Aorta (tissue), 5 donors: ENCODE results near the gene CYP11A1. TPM values are rescaled to one million over a fixed set of nuclear protein-coding genes. Genes with fewer than 3 reads are reported as not detected.

Experiments
- ATAC-seq: fragments of 200-7000 bp; cut with Tn5 transposase; one replicate; pipeline ENCODE4 v1.9.1; 2022; ENCODE audit warnings: moderate library complexity; ENCODE audit not compliant: low FRiP score
- DNase-seq, 2 donors: peaks; one replicate each; pipeline ENCODE4 v3.0.0-alpha.2; 2020
- H3K27ac ChIP-seq, 2 donors: one replicate each; pipeline ENCODE4 v1.5.1; 2013; ENCODE audit warnings: low read length in 2 of 2, mild to moderate bottlenecking in 2 of 2, moderate library complexity in 2 of 2, control low read depth in 1 of 2, inconsistent platforms in 1 of 2, low read depth in 1 of 2
- H3K27me3 ChIP-seq, 2 donors: one replicate each; pipeline ENCODE4 v1.6.1; 2013; ENCODE audit warnings: control low read depth in 1 of 2, low read length in 1 of 2, mild to moderate bottlenecking in 1 of 2, moderate library complexity in 1 of 2; ENCODE audit not compliant: insufficient read depth in 2 of 2, control insufficient read depth in 1 of 2
- H3K36me3 ChIP-seq, 2 donors: one replicate each; pipeline ENCODE4 v1.6.1; 2013; ENCODE audit warnings: control low read depth in 1 of 2, low read length in 1 of 2, mild to moderate bottlenecking in 1 of 2; ENCODE audit not compliant: insufficient read depth in 2 of 2, control insufficient read depth in 1 of 2
- H3K4me1 ChIP-seq, 2 donors: one replicate each; pipeline ENCODE4 v1.6.1; 2013; ENCODE audit warnings: low read length in 2 of 2, control low read depth in 1 of 2, mild to moderate bottlenecking in 1 of 2, moderate library complexity in 1 of 2; ENCODE audit not compliant: insufficient read depth in 2 of 2, control insufficient read depth in 1 of 2
- H3K4me3 ChIP-seq, 2 donors: one replicate each; pipeline ENCODE4 v1.5.1; 2013; ENCODE audit warnings: low read length in 2 of 2, control low read depth in 1 of 2, mild to moderate bottlenecking in 1 of 2
- H3K9me3 ChIP-seq: one replicate; pipeline ENCODE4 v1.6.1; 2013; ENCODE audit warnings: mild to moderate bottlenecking, low read length; ENCODE audit not compliant: control insufficient read depth
- WGBS, 2 donors: extraction: QIAGEN DNeasy Blood & Tissue Kit; methylation state at CpG; one replicate each; pipeline ENCODE4 v1.1.7; 2013; 5-methylcytosine and 5-hydroxymethylcytosine counted together
- intact Hi-C, 2 donors: fragments of 100-400 bp; cut with DNase I; formaldehyde crosslinking; loops; one replicate each; pipeline versions ENCODE4 v1.14.2 to v1.15.0; 2022
- polyA plus RNA-seq, 2 donors: library from polyadenylated mRNA; stranded (reverse); fragments of 200-250 nt; gene quantifications; one replicate each; pipeline ENCODE4 v1.2.3, GENCODE V29; 2013
- total RNA-seq, 2 donors: library from RNA; stranded (reverse); fragmentation: NEBNext Ultra II Directional; extraction: Animal tissue kit (Norgen Biotek cat#: 25700); gene quantifications; one replicate each; pipeline ENCODE4 v1.2.1, GENCODE V29; 2021
- donor health status: healthy with polysubstance abuse.
- donor health status: Bipolar disorder and iron deficiency.
- donor health status: DM: no; HTN: no; CAD: no.
- donor health status: DM: no; HTN: no; CAD: no.
- donor health status: DM: yes; HTN: yes; CAD: no.

The CYP11A1 gene
- total and polyA plus RNA-seq, 4 donors = 0.10 to 1.5 (median 1.3) TPM; not detected in 1

DNA sequence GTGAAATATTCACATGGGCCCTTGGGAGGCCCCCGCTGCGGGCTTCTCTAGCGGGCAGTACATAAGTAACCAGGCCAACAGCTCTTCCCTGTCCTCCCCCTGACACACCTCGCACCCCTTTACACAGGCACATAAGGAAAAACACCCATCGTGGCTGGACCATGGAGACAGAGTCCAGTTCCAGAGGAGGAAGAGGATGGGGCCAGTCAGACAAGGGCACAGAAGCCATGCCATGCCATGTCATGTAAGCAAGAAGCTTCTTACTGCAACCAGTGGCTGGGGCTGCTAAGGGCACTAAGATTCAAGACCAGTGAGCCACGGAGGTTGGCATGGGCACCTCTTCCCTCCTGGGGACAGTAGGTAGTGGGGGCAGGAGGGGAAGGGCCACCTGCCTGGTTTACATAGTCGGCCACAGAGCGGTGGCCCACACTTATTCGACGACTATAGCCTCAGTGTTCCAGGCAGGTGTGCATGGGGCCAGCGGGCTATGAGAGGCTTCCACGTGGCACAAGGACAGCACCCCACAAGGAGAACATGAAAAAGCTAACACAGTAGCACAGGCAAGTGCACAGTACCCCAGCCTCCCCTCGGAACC is 5.7 kb upstream of the CYP11A1 start:
- H3K4me1 ChIP-seq = no peaks in the 10 kb centered on the region
- no peaks in the 10 kb centered on the region for H3K9me3 ChIP-seq
- H3K27ac ChIP-seq = no peak overlapping the region
- no peak overlapping the region for H3K4me3 ChIP-seq
- peak in 1 of 2 donors; percentile 35 for DNase-seq
- ATAC-seq = no peak
- H3K36me3 ChIP-seq = no peaks in the 10 kb centered on the region
- no peaks in the 10 kb centered on the region for H3K27me3 ChIP-seq
- 46 to 48% methylated on average over 13 of the region's 13 CpGs for WGBS, 2 donors
- intact Hi-C loops = loop anchor here (2.0 to 10.0 kb wide), 6 partner anchors 118 to 396 kb away; partner anchors contain the start of gene CLK3 (in 1 of the 2)

DNA sequence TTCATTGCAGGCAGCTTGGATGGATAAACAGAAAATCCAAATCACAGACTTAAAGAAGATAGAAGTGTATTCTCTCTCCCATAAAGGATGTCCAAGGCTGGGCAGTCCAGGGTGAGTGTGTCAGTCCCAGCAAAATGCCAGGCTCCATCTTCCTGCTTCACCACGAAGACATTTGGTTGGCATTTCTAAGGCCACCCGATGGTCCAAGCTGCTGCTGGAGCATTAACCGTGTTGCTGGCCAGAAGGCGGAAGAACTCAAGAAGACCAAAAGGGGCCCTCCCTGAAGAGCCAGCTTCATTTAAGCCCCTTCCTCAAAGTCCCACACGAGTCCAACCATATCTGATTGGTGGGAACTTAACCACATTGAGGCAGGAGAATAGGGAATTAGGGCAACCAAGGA is 3.0 kb upstream of the CYP11A1 start:
- H3K36me3 ChIP-seq = no peaks in the 10 kb centered on the region
- no peak overlapping the region for H3K27ac ChIP-seq
- ATAC-seq (no peak), DNase-seq (no peak)
- H3K4me3 ChIP-seq = no peak overlapping the region
- H3K27me3 ChIP-seq = no peaks in the 10 kb centered on the region
- intact Hi-C loops = loop anchor here (5.0 to 10.0 kb wide), 4 partner anchors 122 to 394 kb away; partner anchors contain the start of gene CLK3 (in 1 of the 2)
- no peaks in the 10 kb centered on the region for H3K4me1 ChIP-seq
- no peaks in the 10 kb centered on the region for H3K9me3 ChIP-seq
- WGBS, 2 donors = 84% methylated on average over 5 of the region's 5 CpGs

DNA sequence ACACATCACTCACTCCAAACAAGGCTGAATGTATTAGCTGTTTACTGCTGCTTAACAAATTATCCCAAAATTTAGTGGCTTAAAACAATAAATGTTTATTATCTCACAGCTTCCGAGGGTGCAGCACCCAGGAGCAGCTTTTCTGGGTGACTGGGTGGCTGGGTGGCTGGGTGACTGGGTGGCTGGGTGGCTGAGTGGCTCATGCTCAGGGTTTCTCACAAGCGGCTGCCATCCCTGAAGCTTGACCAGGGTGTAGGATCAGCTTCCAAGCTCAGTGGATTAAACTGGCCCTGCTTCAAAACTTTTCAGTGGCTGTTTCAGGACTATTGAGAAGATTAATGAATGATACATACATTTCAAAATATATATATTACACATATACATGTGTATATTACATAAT is 2.3 kb upstream of the CYP11A1 start:
- no peaks in the 10 kb centered on the region for H3K4me1 ChIP-seq
- H3K27ac ChIP-seq = no peak overlapping the region
- no peaks in the 10 kb centered on the region for H3K27me3 ChIP-seq
- intact Hi-C loops = loop anchor here (5.0 to 10.0 kb wide), 4 partner anchors 123 to 395 kb away; partner anchors contain the start of gene CLK3 (in 1 of the 2)
- no peaks in the 10 kb centered on the region for H3K9me3 ChIP-seq
- DNase-seq (no peak), ATAC-seq (no peak)
- no peak overlapping the region for H3K4me3 ChIP-seq
- H3K36me3 ChIP-seq = no peaks in the 10 kb centered on the region
- 89 to 90% methylated on average over 2 of the region's 2 CpGs for WGBS, 2 donors

DNA sequence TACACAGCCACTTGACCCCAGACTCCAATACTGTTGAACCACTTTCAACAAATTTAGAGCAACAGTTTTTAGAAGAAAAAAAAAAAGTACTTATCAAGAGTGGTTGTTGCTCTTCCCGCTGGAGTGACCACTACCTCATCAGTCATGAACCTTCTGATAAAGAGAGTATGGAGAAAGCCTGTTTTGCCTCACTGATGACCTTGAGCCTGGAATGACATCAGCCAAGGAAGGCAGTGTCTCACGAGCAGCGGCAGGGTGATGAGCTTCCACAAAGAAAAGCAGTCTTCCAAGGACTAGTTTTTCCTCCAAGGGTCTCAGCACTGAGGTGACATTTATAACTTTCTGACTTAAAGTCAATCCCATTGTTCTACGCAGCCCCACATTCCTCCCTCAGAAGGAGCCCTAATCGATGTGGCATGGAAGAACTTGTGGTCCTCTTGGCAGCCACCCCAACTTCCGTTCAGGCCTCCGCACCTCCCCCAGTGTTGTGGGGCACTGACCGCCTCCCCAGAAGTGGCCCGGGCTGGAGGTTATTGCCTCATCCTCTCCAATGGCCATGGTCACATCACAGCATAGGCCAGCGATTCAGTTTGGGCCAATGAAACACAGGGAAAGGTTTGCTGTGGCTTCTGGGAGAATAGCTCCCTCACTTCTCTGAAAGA is 1.8 kb upstream of the CYP11A1 start:
- WGBS, 2 donors = 66 to 75% methylated on average over 10 of the region's 10 CpGs
- Histone ChIP-seq H3K27me3 (no peaks in the 10 kb centered on the region), H3K4me3 (no peak overlapping the region), H3K36me3 (no peaks in the 10 kb centered on the region), H3K27ac (no peak overlapping the region), H3K9me3 (no peaks in the 10 kb centered on the region), H3K4me1 (no peaks in the 10 kb centered on the region)
- intact Hi-C loops = no loop called here
- ATAC-seq (no peak), DNase-seq (no peak)

DNA sequence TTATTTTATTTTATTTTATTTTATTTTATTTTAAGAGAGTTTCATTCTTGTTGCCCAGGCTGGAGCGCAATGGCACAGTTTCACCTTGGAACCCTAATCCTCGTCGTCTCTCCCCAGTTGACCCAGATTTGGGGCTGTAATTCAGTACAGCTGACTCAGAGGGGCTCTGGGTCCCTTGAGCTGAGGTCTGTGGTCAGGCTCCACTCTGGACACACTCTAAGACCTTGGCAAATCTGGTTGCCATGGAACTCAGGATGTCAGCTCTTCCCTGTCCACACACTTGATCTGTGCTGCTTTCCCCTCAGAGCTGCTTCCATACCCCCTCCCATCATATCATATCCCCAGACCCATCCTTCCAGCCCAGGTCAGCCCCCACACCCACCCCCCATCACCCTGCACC is 675 bp upstream of the CYP11A1 start:
- intact Hi-C loops = no loop called here
- H3K9me3 ChIP-seq = no peaks in the 10 kb centered on the region
- ATAC-seq = no peak
- H3K27ac ChIP-seq = no peak overlapping the region
- DNase-seq = no peak
- H3K4me3 ChIP-seq = no peak overlapping the region
- H3K36me3 ChIP-seq = no peaks in the 10 kb centered on the region
- H3K4me1 ChIP-seq = no peaks in the 10 kb centered on the region
- H3K27me3 ChIP-seq = no peaks in the 10 kb centered on the region
- 96 to 98% methylated on average over 3 of the region's 3 CpGs for WGBS, 2 donors

DNA sequence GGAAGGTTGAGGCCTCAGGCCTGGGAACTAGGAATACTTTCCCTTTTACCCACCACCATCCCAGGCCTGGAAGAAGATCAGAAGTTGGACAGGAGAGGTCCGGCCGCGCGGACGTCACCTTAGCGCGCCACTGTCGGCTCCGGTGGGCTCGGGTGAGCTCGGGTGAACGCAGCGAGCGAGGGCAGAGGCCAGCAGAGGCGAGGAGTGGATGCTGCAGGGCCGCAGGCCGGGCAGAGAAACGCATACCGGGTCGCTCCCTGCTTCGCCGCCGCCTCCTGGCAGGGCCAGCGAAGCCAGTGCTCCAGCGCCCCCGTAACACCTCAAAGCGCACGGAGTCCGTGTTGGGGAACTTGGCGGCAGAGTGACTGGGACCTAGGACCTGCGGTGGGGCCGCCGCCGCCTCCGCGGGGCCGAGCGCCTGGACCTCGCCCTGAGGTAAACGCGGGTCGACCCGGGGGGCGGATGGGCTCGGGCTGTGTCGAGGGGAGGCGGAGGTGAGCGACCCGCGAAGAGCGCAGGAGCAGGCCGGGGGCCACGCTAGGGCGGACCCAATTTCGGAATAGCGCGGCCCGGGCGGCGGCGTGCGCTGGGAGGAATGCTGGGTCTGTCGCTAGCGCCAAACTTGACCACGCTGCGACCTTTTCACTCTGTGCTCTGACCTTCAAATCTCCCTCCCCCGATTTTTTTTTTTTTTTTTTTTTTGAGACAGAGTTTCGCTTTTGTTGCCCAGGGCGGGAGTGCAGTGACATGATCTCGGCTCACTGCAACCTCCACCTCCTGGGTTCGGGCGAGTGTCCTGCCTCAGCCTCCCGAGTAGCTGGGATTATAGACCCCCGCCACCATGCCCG is 1.6 kb downstream of the CYP11A1 start:
- Histone ChIP-seq H3K4me3 (peak overlapping the region; percentile 9 to 45), H3K27me3 (no peaks in the 10 kb centered on the region), H3K9me3 (no peaks in the 10 kb centered on the region), H3K4me1 (no peaks in the 10 kb centered on the region), H3K36me3 (no peaks in the 10 kb centered on the region), H3K27ac (no peak overlapping the region)
- WGBS, 2 donors = 4 to 5% methylated on average over 57 to 75 of the region's 75 CpGs
- peak; percentile 81 for ATAC-seq
- intact Hi-C loops = no loop called here
- DNase-seq = peak; percentile 65 to 87

DNA sequence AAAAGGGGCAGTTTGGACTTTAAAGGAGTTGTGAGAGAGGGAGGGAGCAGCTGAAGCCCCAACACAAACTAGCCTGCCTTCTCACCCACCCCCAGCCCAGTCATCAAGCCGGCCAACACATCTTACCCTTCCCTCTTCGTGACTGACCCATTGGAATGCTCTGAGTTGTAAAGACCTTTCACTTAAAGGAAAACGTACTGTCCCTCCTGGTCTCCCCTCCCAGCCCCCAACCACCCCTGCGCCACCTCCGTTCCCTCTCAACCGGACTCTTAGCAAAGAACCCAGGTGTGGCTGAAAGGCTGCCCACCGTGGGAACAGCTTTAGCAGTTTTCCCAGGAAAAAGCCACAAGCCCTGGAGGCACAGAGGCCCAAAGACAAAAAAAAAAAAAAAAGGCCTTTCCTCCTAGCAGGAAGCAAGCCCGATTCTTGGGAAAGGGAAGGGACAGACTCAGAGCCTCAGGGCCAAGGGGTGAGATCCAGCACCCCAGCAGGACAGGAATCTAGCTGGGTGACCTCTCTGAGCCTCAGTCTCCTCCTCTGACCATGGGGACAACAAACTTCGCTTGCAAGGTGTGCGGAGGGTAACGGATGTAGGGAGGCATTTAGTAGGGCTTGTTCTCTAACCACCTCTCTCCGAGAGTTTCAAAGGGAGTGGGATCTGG is 2.4 kb downstream of the CYP11A1 start:
- H3K27me3 ChIP-seq = no peaks in the 10 kb centered on the region
- peak; percentile 31 for ATAC-seq
- DNase-seq = no peak
- 90 to 93% methylated on average over 12 of the region's 12 CpGs for WGBS, 2 donors
- no peaks in the 10 kb centered on the region for H3K4me1 ChIP-seq
- H3K27ac ChIP-seq = no peak overlapping the region
- intact Hi-C loops = no loop called here
- H3K4me3 ChIP-seq = no peak overlapping the region
- no peaks in the 10 kb centered on the region for H3K9me3 ChIP-seq
- H3K36me3 ChIP-seq = no peaks in the 10 kb centered on the region

DNA sequence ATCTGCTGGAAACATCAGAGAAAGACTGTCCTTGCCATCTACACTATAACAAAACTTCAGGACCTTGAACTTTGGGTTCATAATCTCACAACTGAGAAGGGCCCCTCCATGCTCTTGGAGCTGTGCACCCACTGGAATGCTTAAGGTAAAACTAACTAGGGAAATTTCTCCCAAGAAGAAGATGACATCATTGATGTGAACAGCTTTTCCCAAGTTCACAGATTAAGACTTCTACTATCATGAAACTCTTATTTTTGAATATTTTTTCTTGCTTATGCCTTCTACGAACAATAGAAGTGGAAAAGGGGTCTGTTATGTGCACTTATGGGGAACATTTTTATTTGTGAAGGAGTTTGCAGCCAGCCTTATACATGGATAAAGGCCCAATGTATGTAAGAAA is 5.0 kb downstream of the CYP11A1 start:
- Histone ChIP-seq H3K9me3 (no peaks in the 10 kb centered on the region), H3K4me3 (no peak overlapping the region), H3K27ac (no peak overlapping the region), H3K4me1 (no peaks in the 10 kb centered on the region), H3K36me3 (no peaks in the 10 kb centered on the region), H3K27me3 (no peaks in the 10 kb centered on the region)
- WGBS, 2 donors = 90 to 96% methylated on average over 1 of the region's 1 CpG
- DNase-seq (no peak), ATAC-seq (no peak)
- intact Hi-C loops = no loop called here
